WTC11 (cell line): ENCODE data around the gene NSL1. TPM values are rescaled to one million over a fixed set of nuclear protein-coding genes. Genes with fewer than 3 reads are reported as not detected.
A peak's percentile ranks its signal among the peaks of the same experiment; 100 is the strongest.

ENCODE experiments used
- ATAC-seq: fragments of 200-7000 bp; cut with Tn5 transposase; 2 replicates; pipeline ENCODE4 v1.10.0; 2021; ENCODE audit warnings: mild to moderate bottlenecking, moderate library complexity
- CTCF ChIA-PET: fragments of 300-600 bp; sonication (Branson Sonifier 250); formaldehyde crosslinking; loops from one replicate; lab custom pipeline; 2021; ENCODE audit warnings: antibody characterized with exemption; lab: Charles Lee
- POLR2A ChIA-PET: fragments of 350-600 bp; sonication (Branson Sonifier 250); formaldehyde crosslinking; loops from one replicate; lab custom pipeline; 2021; ENCODE audit warnings: antibody characterized with exemption; lab: Charles Lee
- DNase-seq: peaks from one replicate; pipeline ENCODE4 v3.0.0; 2021; ENCODE audit warnings: low spot score
- H3K27ac Mint-ChIP-seq: 2 replicates; pipeline ENCODE4 v1.8.0; 2021; ENCODE audit warnings: mixed read lengths
- H3K27me3 Mint-ChIP-seq: 2 replicates; pipeline ENCODE4 v1.8.0; 2021; ENCODE audit warnings: low read depth, mild to moderate bottlenecking, moderate library complexity, mixed read lengths
- H3K36me3 Mint-ChIP-seq: 2 replicates; pipeline ENCODE4 v1.8.0; 2021; ENCODE audit warnings: mixed read lengths
- H3K4me1 Mint-ChIP-seq: 2 replicates; pipeline ENCODE4 v1.8.0; 2022; ENCODE audit warnings: mixed read lengths
- H3K4me3 Mint-ChIP-seq: 2 replicates; pipeline ENCODE4 v1.8.0; 2021; ENCODE audit warnings: mild to moderate bottlenecking, moderate library complexity, mixed read lengths
- H3K9me3 Mint-ChIP-seq: 2 replicates; pipeline ENCODE4 v1.8.0; 2021; ENCODE audit warnings: mixed read lengths
- ATF2 ChIP-seq: sonication (generic); formaldehyde crosslinking; IDR thresholded peaks from 2 replicates; pipeline ENCODE4 v1.8.1; 2022; ENCODE audit warnings: low read depth, missing genetic modification reagents, borderline replicate concordance
- EMX1 ChIP-seq: fragments of 250-450 bp; sonication (Bioruptor Pico); IDR thresholded peaks from 2 replicates; pipeline ENCODE4 v1.8.0; 2021; ENCODE audit warnings: mild to moderate bottlenecking
- FOXJ3 ChIP-seq: sonication (generic); formaldehyde crosslinking; IDR thresholded peaks from 2 replicates; pipeline ENCODE4 v1.9.0; 2021; ENCODE audit warnings: missing genetic modification reagents, mild to moderate bottlenecking, borderline replicate concordance
- FOXK1 ChIP-seq: sonication (generic); formaldehyde crosslinking; IDR thresholded peaks from 2 replicates; pipeline ENCODE4 v1.8.0; 2022; ENCODE audit warnings: mild to moderate bottlenecking, moderate library complexity, missing genetic modification reagents
- GABPB1 ChIP-seq: sonication (generic); formaldehyde crosslinking; IDR thresholded peaks from 2 replicates; pipeline ENCODE4 v1.8.1; 2023; ENCODE audit warnings: mild to moderate bottlenecking, missing genetic modification reagents
- IRF1 ChIP-seq: sonication (generic); formaldehyde crosslinking; IDR thresholded peaks from 2 replicates; pipeline ENCODE4 v1.8.0; 2023; ENCODE audit warnings: missing genetic modification reagents
- NFATC4 ChIP-seq: fragments of 250-450 bp; sonication (Bioruptor Pico); IDR thresholded peaks from 2 replicates; pipeline ENCODE4 v1.9.0; 2021; ENCODE audit warnings: mild to moderate bottlenecking
- NFE2L1 ChIP-seq: sonication (generic); formaldehyde crosslinking; IDR thresholded peaks from 2 replicates; pipeline ENCODE4 v1.8.1; 2023; ENCODE audit warnings: missing genetic modification reagents
- NFYB ChIP-seq: sonication (generic); formaldehyde crosslinking; conservative IDR thresholded peaks from 2 replicates; pipeline ENCODE4 v1.8.0; 2022; ENCODE audit warnings: low read depth, missing genetic modification reagents
- NR2C2 ChIP-seq: sonication (generic); formaldehyde crosslinking; IDR thresholded peaks from 2 replicates; pipeline ENCODE4 v1.8.0; 2022; ENCODE audit warnings: mild to moderate bottlenecking, missing genetic modification reagents
- RORB ChIP-seq: fragments of 250-450 bp; sonication (Bioruptor Pico); IDR thresholded peaks from 2 replicates; pipeline ENCODE4 v1.9.0; 2021; ENCODE audit warnings: mild to moderate bottlenecking
- STAT6 ChIP-seq: sonication (generic); formaldehyde crosslinking; conservative IDR thresholded peaks from 2 replicates; pipeline ENCODE4 v1.8.1; 2023; ENCODE audit warnings: mild to moderate bottlenecking, low read depth, missing genetic modification reagents, moderate library complexity
- total RNA-seq: library from RNA; stranded (reverse); gene quantifications from 3 replicates; pipeline ENCODE4 v1.2.3, GENCODE V29; 2021
- TF ChIP-seq, protein P1 (sequence below): fragments of 250-450 bp; sonication (Bioruptor Pico); conservative IDR thresholded peaks from 2 replicates; pipeline ENCODE4 v1.9.0; 2021; ENCODE audit warnings: mild to moderate bottlenecking
- TF ChIP-seq, protein P2 (sequence below): sonication (generic); formaldehyde crosslinking; conservative IDR thresholded peaks from 2 replicates; pipeline ENCODE4 v1.8.1; 2022; ENCODE audit warnings: mild to moderate bottlenecking, missing genetic modification reagents
- TF ChIP-seq, protein P3 (sequence below): fragments of 250-450 bp; sonication (Bioruptor Pico); IDR thresholded peaks from 2 replicates; pipeline ENCODE4 v1.9.0; 2021; ENCODE audit warnings: mild to moderate bottlenecking
- TF ChIP-seq, protein P4 (sequence below): sonication (generic); formaldehyde crosslinking; IDR thresholded peaks from 2 replicates; pipeline ENCODE4 v1.8.0; 2022; ENCODE audit warnings: mild to moderate bottlenecking, missing genetic modification reagents
- TF ChIP-seq, protein P5 (sequence below): fragments of 250-450 bp; sonication (Bioruptor Pico); IDR thresholded peaks from 2 replicates; pipeline ENCODE4 v1.9.0; 2021; ENCODE audit warnings: mild to moderate bottlenecking
- TF ChIP-seq, protein P6 (sequence below): sonication (generic); formaldehyde crosslinking; IDR thresholded peaks from 2 replicates; pipeline ENCODE4 v1.8.1; 2023; ENCODE audit warnings: mild to moderate bottlenecking, missing genetic modification reagents, moderate library complexity
- TF ChIP-seq, protein P7 (sequence below): sonication (generic); formaldehyde crosslinking; IDR thresholded peaks from 2 replicates; pipeline ENCODE4 v1.8.0; 2022; ENCODE audit warnings: missing genetic modification reagents

The NSL1 gene
- total RNA-seq, 1 experiment from 2014 or later, result 55.7 TPM

GRCh38 chr1:212743901-212744475 is 47.6 kb downstream of the NSL1 start:
- TF ChIP-seq, protein P1, sequence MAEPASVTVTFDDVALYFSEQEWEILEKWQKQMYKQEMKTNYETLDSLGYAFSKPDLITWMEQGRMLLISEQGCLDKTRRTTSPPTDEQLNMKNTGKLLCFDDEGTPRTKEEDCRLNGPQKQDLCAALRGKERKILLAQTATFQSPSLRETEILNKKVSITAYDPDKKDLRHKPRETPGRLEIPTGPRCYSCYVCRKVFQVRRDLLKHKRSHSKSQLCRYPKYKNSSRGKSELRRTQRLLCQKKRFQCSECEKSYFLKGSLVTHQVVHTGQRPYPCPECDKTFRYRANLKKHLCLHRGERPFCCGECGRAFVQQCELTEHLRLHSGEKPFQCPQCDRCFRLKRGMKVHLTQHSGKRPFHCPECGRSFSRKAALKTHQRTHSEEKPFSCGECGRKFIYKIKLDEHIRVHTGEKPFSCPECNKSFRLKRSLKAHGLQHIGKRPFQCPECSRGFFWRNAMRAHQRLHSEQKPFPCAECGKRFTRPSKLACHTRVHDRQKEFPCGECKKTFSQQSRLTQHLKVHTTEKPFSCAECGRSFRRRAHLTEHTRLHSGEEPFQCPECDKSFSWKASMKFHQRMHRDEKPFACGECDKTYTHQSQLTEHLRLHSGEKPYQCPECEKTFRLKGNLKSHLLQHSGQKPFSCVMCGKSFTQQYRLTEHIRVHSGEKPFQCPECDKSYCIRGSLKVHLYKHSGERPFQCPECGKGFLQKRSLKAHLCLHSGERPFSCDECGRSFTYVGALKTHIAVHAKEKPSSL (CRISPR knock-in tag), result no peak
- TF ChIP-seq ATF2 (CRISPR knock-in tag), result no peak
- no peak for TF ChIP-seq STAT6 (CRISPR knock-in tag)
- no peak for TF ChIP-seq FOXJ3 (CRISPR knock-in tag)
- TF ChIP-seq, protein P2, sequence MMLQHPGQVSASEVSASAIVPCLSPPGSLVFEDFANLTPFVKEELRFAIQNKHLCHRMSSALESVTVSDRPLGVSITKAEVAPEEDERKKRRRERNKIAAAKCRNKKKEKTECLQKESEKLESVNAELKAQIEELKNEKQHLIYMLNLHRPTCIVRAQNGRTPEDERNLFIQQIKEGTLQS (CRISPR knock-in tag), result no peak
- no peak for TF ChIP-seq NFATC4 (CRISPR knock-in tag)
- no peak for TF ChIP-seq NFYB (CRISPR knock-in tag)
- TF ChIP-seq, protein P3, sequence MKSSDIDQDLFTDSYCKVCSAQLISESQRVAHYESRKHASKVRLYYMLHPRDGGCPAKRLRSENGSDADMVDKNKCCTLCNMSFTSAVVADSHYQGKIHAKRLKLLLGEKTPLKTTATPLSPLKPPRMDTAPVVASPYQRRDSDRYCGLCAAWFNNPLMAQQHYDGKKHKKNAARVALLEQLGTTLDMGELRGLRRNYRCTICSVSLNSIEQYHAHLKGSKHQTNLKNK (CRISPR knock-in tag), result no peak
- TF ChIP-seq, protein P4, sequence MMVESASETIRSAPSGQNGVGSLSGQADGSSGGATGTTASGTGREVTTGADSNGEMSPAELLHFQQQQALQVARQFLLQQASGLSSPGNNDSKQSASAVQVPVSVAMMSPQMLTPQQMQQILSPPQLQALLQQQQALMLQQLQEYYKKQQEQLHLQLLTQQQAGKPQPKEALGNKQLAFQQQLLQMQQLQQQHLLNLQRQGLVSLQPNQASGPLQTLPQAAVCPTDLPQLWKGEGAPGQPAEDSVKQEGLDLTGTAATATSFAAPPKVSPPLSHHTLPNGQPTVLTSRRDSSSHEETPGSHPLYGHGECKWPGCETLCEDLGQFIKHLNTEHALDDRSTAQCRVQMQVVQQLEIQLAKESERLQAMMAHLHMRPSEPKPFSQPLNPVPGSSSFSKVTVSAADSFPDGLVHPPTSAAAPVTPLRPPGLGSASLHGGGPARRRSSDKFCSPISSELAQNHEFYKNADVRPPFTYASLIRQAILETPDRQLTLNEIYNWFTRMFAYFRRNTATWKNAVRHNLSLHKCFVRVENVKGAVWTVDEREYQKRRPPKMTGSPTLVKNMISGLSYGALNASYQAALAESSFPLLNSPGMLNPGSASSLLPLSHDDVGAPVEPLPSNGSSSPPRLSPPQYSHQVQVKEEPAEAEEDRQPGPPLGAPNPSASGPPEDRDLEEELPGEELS (CRISPR knock-in tag), result no peak
- no peak for TF ChIP-seq NFE2L1
- no peak for TF ChIP-seq RORB (CRISPR knock-in tag)
- TF ChIP-seq, protein P5, sequence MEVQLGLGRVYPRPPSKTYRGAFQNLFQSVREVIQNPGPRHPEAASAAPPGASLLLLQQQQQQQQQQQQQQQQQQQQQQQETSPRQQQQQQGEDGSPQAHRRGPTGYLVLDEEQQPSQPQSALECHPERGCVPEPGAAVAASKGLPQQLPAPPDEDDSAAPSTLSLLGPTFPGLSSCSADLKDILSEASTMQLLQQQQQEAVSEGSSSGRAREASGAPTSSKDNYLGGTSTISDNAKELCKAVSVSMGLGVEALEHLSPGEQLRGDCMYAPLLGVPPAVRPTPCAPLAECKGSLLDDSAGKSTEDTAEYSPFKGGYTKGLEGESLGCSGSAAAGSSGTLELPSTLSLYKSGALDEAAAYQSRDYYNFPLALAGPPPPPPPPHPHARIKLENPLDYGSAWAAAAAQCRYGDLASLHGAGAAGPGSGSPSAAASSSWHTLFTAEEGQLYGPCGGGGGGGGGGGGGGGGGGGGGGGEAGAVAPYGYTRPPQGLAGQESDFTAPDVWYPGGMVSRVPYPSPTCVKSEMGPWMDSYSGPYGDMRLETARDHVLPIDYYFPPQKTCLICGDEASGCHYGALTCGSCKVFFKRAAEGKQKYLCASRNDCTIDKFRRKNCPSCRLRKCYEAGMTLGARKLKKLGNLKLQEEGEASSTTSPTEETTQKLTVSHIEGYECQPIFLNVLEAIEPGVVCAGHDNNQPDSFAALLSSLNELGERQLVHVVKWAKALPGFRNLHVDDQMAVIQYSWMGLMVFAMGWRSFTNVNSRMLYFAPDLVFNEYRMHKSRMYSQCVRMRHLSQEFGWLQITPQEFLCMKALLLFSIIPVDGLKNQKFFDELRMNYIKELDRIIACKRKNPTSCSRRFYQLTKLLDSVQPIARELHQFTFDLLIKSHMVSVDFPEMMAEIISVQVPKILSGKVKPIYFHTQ (CRISPR knock-in tag), result no peak
- TF ChIP-seq EMX1 (CRISPR knock-in tag), result no peak
- TF ChIP-seq, protein P6, sequence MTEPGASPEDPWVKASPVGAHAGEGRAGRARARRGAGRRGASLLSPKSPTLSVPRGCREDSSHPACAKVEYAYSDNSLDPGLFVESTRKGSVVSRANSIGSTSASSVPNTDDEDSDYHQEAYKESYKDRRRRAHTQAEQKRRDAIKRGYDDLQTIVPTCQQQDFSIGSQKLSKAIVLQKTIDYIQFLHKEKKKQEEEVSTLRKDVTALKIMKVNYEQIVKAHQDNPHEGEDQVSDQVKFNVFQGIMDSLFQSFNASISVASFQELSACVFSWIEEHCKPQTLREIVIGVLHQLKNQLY (CRISPR knock-in tag), result no peak
- TF ChIP-seq, protein P7, sequence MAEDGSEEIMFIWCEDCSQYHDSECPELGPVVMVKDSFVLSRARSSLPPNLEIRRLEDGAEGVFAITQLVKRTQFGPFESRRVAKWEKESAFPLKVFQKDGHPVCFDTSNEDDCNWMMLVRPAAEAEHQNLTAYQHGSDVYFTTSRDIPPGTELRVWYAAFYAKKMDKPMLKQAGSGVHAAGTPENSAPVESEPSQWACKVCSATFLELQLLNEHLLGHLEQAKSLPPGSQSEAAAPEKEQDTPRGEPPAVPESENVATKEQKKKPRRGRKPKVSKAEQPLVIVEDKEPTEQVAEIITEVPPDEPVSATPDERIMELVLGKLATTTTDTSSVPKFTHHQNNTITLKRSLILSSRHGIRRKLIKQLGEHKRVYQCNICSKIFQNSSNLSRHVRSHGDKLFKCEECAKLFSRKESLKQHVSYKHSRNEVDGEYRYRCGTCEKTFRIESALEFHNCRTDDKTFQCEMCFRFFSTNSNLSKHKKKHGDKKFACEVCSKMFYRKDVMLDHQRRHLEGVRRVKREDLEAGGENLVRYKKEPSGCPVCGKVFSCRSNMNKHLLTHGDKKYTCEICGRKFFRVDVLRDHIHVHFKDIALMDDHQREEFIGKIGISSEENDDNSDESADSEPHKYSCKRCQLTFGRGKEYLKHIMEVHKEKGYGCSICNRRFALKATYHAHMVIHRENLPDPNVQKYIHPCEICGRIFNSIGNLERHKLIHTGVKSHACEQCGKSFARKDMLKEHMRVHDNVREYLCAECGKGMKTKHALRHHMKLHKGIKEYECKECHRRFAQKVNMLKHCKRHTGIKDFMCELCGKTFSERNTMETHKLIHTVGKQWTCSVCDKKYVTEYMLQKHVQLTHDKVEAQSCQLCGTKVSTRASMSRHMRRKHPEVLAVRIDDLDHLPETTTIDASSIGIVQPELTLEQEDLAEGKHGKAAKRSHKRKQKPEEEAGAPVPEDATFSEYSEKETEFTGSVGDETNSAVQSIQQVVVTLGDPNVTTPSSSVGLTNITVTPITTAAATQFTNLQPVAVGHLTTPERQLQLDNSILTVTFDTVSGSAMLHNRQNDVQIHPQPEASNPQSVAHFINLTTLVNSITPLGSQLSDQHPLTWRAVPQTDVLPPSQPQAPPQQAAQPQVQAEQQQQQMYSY (CRISPR knock-in tag), result no peak
- no peak for TF ChIP-seq NR2C2 (CRISPR knock-in tag)
- no peak for TF ChIP-seq FOXK1 (CRISPR knock-in tag)
- no peak for TF ChIP-seq IRF1
- TF ChIP-seq GABPB1 (CRISPR knock-in tag), result no peak
- peaks cover 21% of the 10 kb centered on the region for H3K36me3 Mint-ChIP-seq
- ChIA-PET POLR2A (interaction anchor here (0.7 kb wide), 1 partner anchor 48 kb away, joined by 5 read pairs; no protein-coding TSS in a partner anchor), CTCF (interaction anchor here (1.0 to 3.0 kb wide), 3 partner anchors 8 to 79 kb away, joined by 3 to 12 read pairs (median 4); no protein-coding TSS in a partner anchor)
- H3K9me3 Mint-ChIP-seq, result peaks cover 19% of the 10 kb centered on the region
- H3K4me3 Mint-ChIP-seq, result no peak overlapping the region
- peak overlapping the region; percentile 67 for H3K27ac Mint-ChIP-seq
- ATAC-seq, result no peak
- no peaks in the 10 kb centered on the region for H3K27me3 Mint-ChIP-seq
- H3K4me1 Mint-ChIP-seq, result peaks cover 11% of the 10 kb centered on the region
- DNase-seq, result no peak
